ENCODE data around the gene RPS6KL1.

RPS6KL1 gene

GRCh38 chr14:74859757-74860552 lies 63.1 kb downstream of the RPS6KL1 start:
- WGBS: 80% methylated on average over 6 of the region's 10 CpGs

GRCh38 chr14:74858022-74858421 lies 65.0 kb downstream of the RPS6KL1 start:
- no peak overlapping the region for H3K14ac ChIP-seq (ENCODE audit: low read length in 2 of 2)
- no peak overlapping the region for H2BK15ac ChIP-seq (ENCODE audit: low read depth, poor library complexity, severe bottlenecking)
- H4K8ac ChIP-seq (ENCODE audit: low read length): no peak overlapping the region
- peaks cover 0 to 7% of the 10 kb centered on the region in 2 experiments for H3K27me3 ChIP-seq (ENCODE audit: control insufficient read depth in 1 of 2, insufficient read depth in 1 of 2, low read length in 2 of 2)
- H2AFZ ChIP-seq (ENCODE audit: low read depth, low read length): no peak overlapping the region
- no peak for DNase-seq
- no peak overlapping the region for H3K9ac ChIP-seq (ENCODE audit: low read length)
- H2BK120ac ChIP-seq (ENCODE audit: low read depth, low read length): no peak overlapping the region
- no peak overlapping the region for H3K4ac ChIP-seq (ENCODE audit: low read depth in 1 of 2, low read length in 2 of 2)
- no peak overlapping the region for H3K18ac ChIP-seq (ENCODE audit: low read depth in 1 of 2, low read length in 2 of 2)
- no peak overlapping the region for H2AK5ac ChIP-seq (ENCODE audit: low read length, severe bottlenecking)
- no peak overlapping the region for H4K91ac ChIP-seq (ENCODE audit: low read length)
- no peak overlapping the region for H3K27ac ChIP-seq (ENCODE audit: low read length, poor library complexity, severe bottlenecking)
- no peak overlapping the region for H2BK5ac ChIP-seq (ENCODE audit: low read depth, low read length, poor library complexity, severe bottlenecking)
- no peak overlapping the region for H3K23ac ChIP-seq (ENCODE audit: low read length in 2 of 2)
- H3K4me1 ChIP-seq (ENCODE audit: control insufficient read depth, insufficient read depth, low read depth, low read length): peaks cover 1% of the 10 kb centered on the region
- H3K4me3 ChIP-seq (ENCODE audit: insufficient read depth in 1 of 2, low read depth in 1 of 2, low read length in 2 of 2): no peak overlapping the region
- 89% methylated on average over 1 of the region's 1 CpG for WGBS
- no peaks in the 10 kb centered on the region for H3K79me1 ChIP-seq (replicated peaks; ENCODE audit: low read length, poor library complexity, severe bottlenecking)
- H3K36me3 ChIP-seq (ENCODE audit: control insufficient read depth in 1 of 2, insufficient read depth in 2 of 2, low read depth in 1 of 2, low read length in 2 of 2): no peaks in the 10 kb centered on the region
- H2BK12ac ChIP-seq (ENCODE audit: low read length in 2 of 2): no peak overlapping the region
- no peak overlapping the region for H3K4me2 ChIP-seq (ENCODE audit: low read length, poor library complexity, severe bottlenecking)
- H3K9me3 ChIP-seq (ENCODE audit: control insufficient read depth, low read length): no peaks in the 10 kb centered on the region

More at GRCh38 chr14:74859757-74860552, 63.1 kb downstream of the RPS6KL1 start:
- Histone ChIP-seq H2BK5ac (ENCODE audit: low read depth, low read length, poor library complexity, severe bottlenecking) (no peak overlapping the region), H2BK12ac (ENCODE audit: low read length in 2 of 2) (no peak overlapping the region), H3K27ac (ENCODE audit: low read length, poor library complexity, severe bottlenecking) (no peak overlapping the region), H2AK5ac (ENCODE audit: low read length, severe bottlenecking) (no peak overlapping the region), H2BK15ac (ENCODE audit: low read depth, poor library complexity, severe bottlenecking) (no peak overlapping the region), H4K8ac (ENCODE audit: low read length) (no peak overlapping the region), H3K9ac (ENCODE audit: low read length) (peak overlapping the region; percentile 32), H4K91ac (ENCODE audit: low read length) (no peak overlapping the region), H3K79me1 (replicated peaks; ENCODE audit: low read length, poor library complexity, severe bottlenecking) (no peaks in the 10 kb centered on the region), H3K18ac (ENCODE audit: low read depth in 1 of 2, low read length in 2 of 2) (no peak overlapping the region), H2AFZ (ENCODE audit: low read depth, low read length) (no peak overlapping the region), H2BK120ac (ENCODE audit: low read depth, low read length) (no peak overlapping the region), H3K23ac (ENCODE audit: low read length in 2 of 2) (no peak overlapping the region), H3K9me3 (ENCODE audit: control insufficient read depth, low read length) (no peaks in the 10 kb centered on the region), H3K4me2 (ENCODE audit: low read length, poor library complexity, severe bottlenecking) (no peak overlapping the region), H3K4me1 (ENCODE audit: control insufficient read depth, insufficient read depth, low read depth, low read length) (peaks cover 1% of the 10 kb centered on the region), H3K36me3 (ENCODE audit: control insufficient read depth in 1 of 2, insufficient read depth in 2 of 2, low read depth in 1 of 2, low read length in 2 of 2) (no peaks in the 10 kb centered on the region), H3K4ac (ENCODE audit: low read depth in 1 of 2, low read length in 2 of 2) (no peak overlapping the region), H3K14ac (ENCODE audit: low read length in 2 of 2) (no peak overlapping the region), H3K4me3 (ENCODE audit: insufficient read depth in 1 of 2, low read depth in 1 of 2, low read length in 2 of 2) (no peak overlapping the region), H3K27me3 (ENCODE audit: control insufficient read depth in 1 of 2, insufficient read depth in 1 of 2, low read length in 2 of 2) (peaks cover 0 to 11% of the 10 kb centered on the region in 2 experiments)
- DNase-seq: no peak

- no peak overlapping the region for H2BK15ac ChIP-seq (ENCODE audit: low read depth, poor library complexity, severe bottlenecking)
- no peak for DNase-seq
- WGBS: no CpG with 5 or more reads among the region's 1 CpG
- H3K14ac ChIP-seq (ENCODE audit: low read length in 2 of 2): no peak overlapping the region
- no peak overlapping the region for H2BK120ac ChIP-seq (ENCODE audit: low read depth, low read length)
- no peak overlapping the region for H3K27ac ChIP-seq (ENCODE audit: low read length, poor library complexity, severe bottlenecking)
- H3K27me3 ChIP-seq (ENCODE audit: control insufficient read depth in 1 of 2, insufficient read depth in 1 of 2, low read length in 2 of 2): no peaks in the 10 kb centered on the region
- no peak overlapping the region for H3K18ac ChIP-seq (ENCODE audit: low read depth in 1 of 2, low read length in 2 of 2)
- no peak overlapping the region for H3K4me3 ChIP-seq (ENCODE audit: insufficient read depth in 1 of 2, low read depth in 1 of 2, low read length in 2 of 2)
- no peak overlapping the region for H3K23ac ChIP-seq (ENCODE audit: low read length in 2 of 2)
- no peak overlapping the region for H2BK12ac ChIP-seq (ENCODE audit: low read length in 2 of 2)
- no peaks in the 10 kb centered on the region for H3K79me1 ChIP-seq (replicated peaks; ENCODE audit: low read length, poor library complexity, severe bottlenecking)
- H3K4ac ChIP-seq (ENCODE audit: low read depth in 1 of 2, low read length in 2 of 2): no peak overlapping the region
- H2BK5ac ChIP-seq (ENCODE audit: low read depth, low read length, poor library complexity, severe bottlenecking): no peak overlapping the region
- no peak overlapping the region for H2AK5ac ChIP-seq (ENCODE audit: low read length, severe bottlenecking)
- no peak overlapping the region for H2AFZ ChIP-seq (ENCODE audit: low read depth, low read length)
- H3K4me1 ChIP-seq (ENCODE audit: control insufficient read depth, insufficient read depth, low read depth, low read length): peaks cover 1% of the 10 kb centered on the region
- H3K36me3 ChIP-seq (ENCODE audit: control insufficient read depth in 1 of 2, insufficient read depth in 2 of 2, low read depth in 1 of 2, low read length in 2 of 2): no peaks in the 10 kb centered on the region
- no peak overlapping the region for H3K4me2 ChIP-seq (ENCODE audit: low read length, poor library complexity, severe bottlenecking)
- no peak overlapping the region for H4K91ac ChIP-seq (ENCODE audit: low read length)
- no peaks in the 10 kb centered on the region for H3K9me3 ChIP-seq (ENCODE audit: control insufficient read depth, low read length)
- no peak overlapping the region for H3K9ac ChIP-seq (ENCODE audit: low read length)
- H4K8ac ChIP-seq (ENCODE audit: low read length): no peak overlapping the region
These were observed 66.7 kb downstream of the RPS6KL1 start for GRCh38 chr14:74856366-74856765.

GRCh38 chr14:74855945-74856344 lies 67.1 kb downstream of the RPS6KL1 start:
- H3K4me3 ChIP-seq (ENCODE audit: insufficient read depth in 1 of 2, low read depth in 1 of 2, low read length in 2 of 2): peak overlapping the region in 1 of 2 experiments; percentile 55
- no peak overlapping the region for H2BK15ac ChIP-seq (ENCODE audit: low read depth, poor library complexity, severe bottlenecking)
- no peak overlapping the region for H4K8ac ChIP-seq (ENCODE audit: low read length)
- no peaks in the 10 kb centered on the region for H3K9me3 ChIP-seq (ENCODE audit: control insufficient read depth, low read length)
- H2BK5ac ChIP-seq (ENCODE audit: low read depth, low read length, poor library complexity, severe bottlenecking): no peak overlapping the region
- no peak overlapping the region for H2AK5ac ChIP-seq (ENCODE audit: low read length, severe bottlenecking)
- no peaks in the 10 kb centered on the region for H3K79me1 ChIP-seq (replicated peaks; ENCODE audit: low read length, poor library complexity, severe bottlenecking)
- H3K4ac ChIP-seq (ENCODE audit: low read depth in 1 of 2, low read length in 2 of 2): no peak overlapping the region
- no peak overlapping the region for H3K27ac ChIP-seq (ENCODE audit: low read length, poor library complexity, severe bottlenecking)
- H2AFZ ChIP-seq (ENCODE audit: low read depth, low read length): no peak overlapping the region
- no peaks in the 10 kb centered on the region for H3K36me3 ChIP-seq (ENCODE audit: control insufficient read depth in 1 of 2, insufficient read depth in 2 of 2, low read depth in 1 of 2, low read length in 2 of 2)
- no peak overlapping the region for H3K9ac ChIP-seq (ENCODE audit: low read length)
- no peaks in the 10 kb centered on the region for H3K4me1 ChIP-seq (ENCODE audit: control insufficient read depth, insufficient read depth, low read depth, low read length)
- no peak overlapping the region for H3K4me2 ChIP-seq (ENCODE audit: low read length, poor library complexity, severe bottlenecking)
- DNase-seq: no peak
- no peak overlapping the region for H2BK120ac ChIP-seq (ENCODE audit: low read depth, low read length)
- no peaks in the 10 kb centered on the region for H3K27me3 ChIP-seq (ENCODE audit: control insufficient read depth in 1 of 2, insufficient read depth in 1 of 2, low read length in 2 of 2)
- H3K14ac ChIP-seq (ENCODE audit: low read length in 2 of 2): no peak overlapping the region
- 89% methylated on average over 4 of the region's 4 CpGs for whole genome bisulfite sequencing
- no peak overlapping the region for H4K91ac ChIP-seq (ENCODE audit: low read length)
- H3K23ac ChIP-seq (ENCODE audit: low read length in 2 of 2): no peak overlapping the region
- no peak overlapping the region for H2BK12ac ChIP-seq (ENCODE audit: low read length in 2 of 2)
- no peak overlapping the region for H3K18ac ChIP-seq (ENCODE audit: low read depth in 1 of 2, low read length in 2 of 2)

Data from mesenchymal stem cell (in vitro differentiated cells and primary cell).